Endothelial cell of umbilical vein (primary cell): Measurements from ENCODE around the gene LRWD1. TPM values are rescaled to one million over a fixed set of nuclear protein-coding genes. Genes with fewer than 3 reads are reported as not detected.

Source experiments
- BruUV-seq: library from RNA; stranded (reverse); fragments of 400-500 nt; replicated peaks from 2 replicates; lab custom pipeline; 2021; lab: Mats Ljungman, UMichigan
- CTCF ChIA-PET: fragments of 300-600, 350-600 bp; sonication (Branson Sonifier 250); formaldehyde crosslinking; loops from one replicate; lab custom pipeline; 2021; ENCODE audit warnings: antibody characterized with exemption, inconsistent platforms; lab: Charles Lee
- POLR2A ChIA-PET: fragments of 300-600, 350-600 bp; sonication (Branson Sonifier 250); formaldehyde crosslinking; loops from one replicate; lab custom pipeline; 2021; ENCODE audit warnings: antibody characterized with exemption, inconsistent platforms; lab: Charles Lee
- DNase-seq: peaks from one replicate; pipeline ENCODE4 v3.0.0-alpha.2; 2011; ENCODE audit warnings: low read depth, low spot score
- FAIRE-seq: peaks from 2 replicates; lab custom pipeline; 2011; peaks lifted over from hg19 to GRCh38; lab: Jason Lieb, UNC
- H2AFZ ChIP-seq: 2 replicates; pipeline ENCODE4 v1.6.0; 2012; ENCODE audit warnings: low read depth, low read length, control low read depth, inconsistent platforms
- H3K27ac ChIP-seq: 2 replicates; pipeline ENCODE4 v1.5.1; 2011; ENCODE audit warnings: low read depth, mild to moderate bottlenecking, control low read depth, low read length, moderate library complexity; ENCODE audit not compliant: insufficient read depth
- H3K27me3 ChIP-seq, 2 experiments: 2 replicates each; pipeline versions ENCODE4 v1.6.0 to v1.6.1; 2011; ENCODE audit warnings: low read length in 2 of 2, mixed read lengths in 1 of 2; ENCODE audit not compliant: control insufficient read depth in 2 of 2, insufficient read depth in 2 of 2
- H3K36me3 ChIP-seq, 2 experiments: 2 replicates in 1 of 2; 3 replicates in 1 of 2; pipeline ENCODE4 v1.5.1; 2011; ENCODE audit warnings: low read length in 2 of 2, mild to moderate bottlenecking in 1 of 2, moderate library complexity in 1 of 2; ENCODE audit not compliant: control insufficient read depth in 2 of 2, insufficient read depth in 2 of 2; ENCODE audit errors: extremely low read depth in 1 of 2
- H3K4me1 ChIP-seq: 3 replicates; pipeline ENCODE4 v1.5.1; 2011; ENCODE audit warnings: mild to moderate bottlenecking, low read length; ENCODE audit not compliant: control insufficient read depth, insufficient read depth; ENCODE audit errors: extremely low read depth
- H3K4me2 ChIP-seq: 2 replicates; pipeline ENCODE4 v1.6.1; 2011; ENCODE audit warnings: low read length, control low read depth, mixed read lengths; ENCODE audit not compliant: insufficient read depth
- H3K4me3 ChIP-seq, 3 experiments: fragments of 200-600 bp in 1 of 3; sonication (generic), shearing (Covaris generic) in 1 of 3; replicated peaks in 1 of 3; 2 replicates each; pipeline ENCODE4 v1.5.1; 2011 to 2016; ENCODE audit warnings: control low read depth in 3 of 3, low read length in 3 of 3, mild to moderate bottlenecking in 2 of 3, inconsistent platforms in 1 of 3, low read depth in 1 of 3, moderate library complexity in 1 of 3; ENCODE audit not compliant: insufficient read depth in 1 of 3
- H3K79me2 ChIP-seq: 2 replicates; pipeline ENCODE4 v1.6.0; 2012; ENCODE audit warnings: low read length, inconsistent platforms; ENCODE audit not compliant: control insufficient read depth, insufficient read depth
- H3K9ac ChIP-seq: replicated peaks from 2 replicates; pipeline ENCODE3; 2011; ENCODE audit warnings: low read length, control low read depth; ENCODE audit not compliant: insufficient read depth; ENCODE audit errors: extremely low read depth
- H3K9me1 ChIP-seq: replicated peaks from 3 replicates; pipeline ENCODE4 v1.6.0; 2011; ENCODE audit warnings: mild to moderate bottlenecking, low read length; ENCODE audit not compliant: control insufficient read depth, insufficient read depth; ENCODE audit errors: extremely low read depth
- H3K9me3 ChIP-seq: replicated peaks from 2 replicates; pipeline ENCODE4 v1.5.1; 2012; ENCODE audit warnings: low read length, inconsistent platforms; ENCODE audit not compliant: control insufficient read depth, insufficient read depth
- H4K20me1 ChIP-seq: replicated peaks from 2 replicates; pipeline ENCODE3; 2011; ENCODE audit warnings: mild to moderate bottlenecking, low read length; ENCODE audit not compliant: control insufficient read depth, insufficient read depth; ENCODE audit errors: extremely low read depth
- CTCF ChIP-seq, 2 donors: IDR thresholded peaks; 1 replicate in 1 of 2; 2 replicates in 1 of 2; pipeline ENCODE4 v1.5.1; 2011; ENCODE audit warnings: low read length in 2 of 2, mild to moderate bottlenecking in 2 of 2, moderate library complexity in 2 of 2, control low read depth in 1 of 2, inconsistent platforms in 1 of 2, low read depth in 1 of 2; ENCODE audit not compliant: insufficient read depth in 1 of 2; ENCODE audit errors: extremely low read depth in 1 of 2
- EZH2 ChIP-seq: IDR thresholded peaks from 2 replicates; pipeline ENCODE4 v1.6.1; 2012; ENCODE audit warnings: borderline replicate concordance, low read depth, mild to moderate bottlenecking, moderate library complexity, low read length, inconsistent platforms; ENCODE audit not compliant: severe bottlenecking
- GATA2 ChIP-seq: IDR thresholded peaks from 2 replicates; pipeline ENCODE4 v1.7.0; 2011; ENCODE audit warnings: low read depth, mild to moderate bottlenecking, moderate library complexity, mixed read lengths, low read length; ENCODE audit not compliant: insufficient read length, insufficient read depth
- JUN ChIP-seq: IDR thresholded peaks from 2 replicates; pipeline ENCODE4 v1.6.1; 2011; ENCODE audit warnings: borderline replicate concordance, low read depth; ENCODE audit not compliant: insufficient read length, insufficient read depth
- MYC ChIP-seq: IDR thresholded peaks from one replicate; pipeline ENCODE4 v1.6.1; 2011; ENCODE audit warnings: mild to moderate bottlenecking, low read depth, low read length
- POLR2AphosphoS5 ChIP-seq: IDR thresholded peaks from 2 replicates; pipeline ENCODE4 v1.6.1; 2012; ENCODE audit warnings: low read depth, mild to moderate bottlenecking, control low read depth, low read length, moderate library complexity; ENCODE audit not compliant: insufficient read depth
- dilution Hi-C: fragments of 300-500 bp; cut with MboI; formaldehyde crosslinking; loops from one replicate; pipeline ENCODE4 v1.15.0; 2019; ENCODE audit warnings: low sequenced_read_pairs; ENCODE audit not compliant: extremely low pct_ligation_motif_present
- intact Hi-C: fragments of 100-400 bp; cut with micrococcal nuclease; formaldehyde crosslinking; loops from one replicate; pipeline ENCODE4 v1.10.0; 2022
- polyA plus RNA-seq, 4 experiments: library from polyadenylated mRNA; depleted of rRNA in 3 of 4; stranded (reverse) in 3 of 4; unstranded in 1 of 4; fragments of >200 nt; gene quantifications; 2 replicates each; pipeline versions ENCODE4 v1.2.1 to v1.2.3, GENCODE V29; 2011 to 2012; ENCODE audit warnings: missing spikeins in 1 of 4
- total RNA-seq: library from RNA; stranded (reverse); gene quantifications from 2 replicates; pipeline ENCODE4 v1.2.3, GENCODE V29; 2021

The LRWD1 gene
- total and polyA plus RNA-seq, 2 donors (not counting 3 experiments of a cell fraction or from before 2014, with no cell fraction given), result 21.7 to 22.7 TPM

- FAIRE-seq (no peak), DNase-seq (no peak)
- Histone ChIP-seq H3K36me3 (peaks cover 0 to 28% of the 10 kb centered on the region in 2 experiments), H3K27ac (no peak overlapping the region), H3K9me1 (no peaks in the 10 kb centered on the region), H3K4me1 (no peaks in the 10 kb centered on the region), H3K79me2 (no peaks in the 10 kb centered on the region), H4K20me1 (no peaks in the 10 kb centered on the region), H3K4me2 (no peak overlapping the region), H3K9ac (no peak overlapping the region), H3K9me3 (no peaks in the 10 kb centered on the region), H3K27me3 (no peaks in the 10 kb centered on the region), H2AFZ (no peak overlapping the region), H3K4me3 (no peak overlapping the region)
- ChIA-PET POLR2A (no interaction called here), CTCF (no interaction called here)
- no TSS peak for BruUV-seq
- intact Hi-C loops (no loop called here), dilution Hi-C loops (no loop called here)
- TF ChIP-seq MYC (no peak), EZH2 (no peak)
Observed at GRCh38 chr7:102421706-102422240, 43.0 kb upstream of the LRWD1 start.

- Histone ChIP-seq H3K4me2 (no peak overlapping the region), H3K4me1 (no peaks in the 10 kb centered on the region), H3K9me3 (no peaks in the 10 kb centered on the region), H3K4me3 (no peak overlapping the region), H3K79me2 (no peaks in the 10 kb centered on the region), H2AFZ (no peak overlapping the region), H4K20me1 (no peaks in the 10 kb centered on the region), H3K9ac (no peak overlapping the region), H3K9me1 (no peaks in the 10 kb centered on the region), H3K27ac (no peak overlapping the region), H3K36me3 (peaks cover 0 to 25% of the 10 kb centered on the region in 2 experiments), H3K27me3 (no peaks in the 10 kb centered on the region)
- FAIRE-seq, result no peak
- no peak for DNase-seq
- CTCF ChIA-PET, result no interaction called here
- dilution Hi-C loops, result no loop called here
- TF ChIP-seq GATA2 (no peak), POLR2AphosphoS5 (no peak), MYC (no peak), CTCF (IDR thresholded peaks at IDR 0.05; ENCODE audit: extremely low read depth in 1 of 2, insufficient read depth in 1 of 2, low read depth in 1 of 2, low read length in 2 of 2) (no peak), JUN (no peak)
- intact Hi-C loops, result loop anchor here (2.0 kb wide), 1 partner anchor 19 kb away; no protein-coding TSS in a partner anchor
- no TSS peak for BruUV-seq
- POLR2A ChIA-PET, result no interaction called here
Observed at GRCh38 chr7:102424129-102424551, 40.6 kb upstream of the LRWD1 start.
